ENCODE results near the gene SNRPA1. TPM values are rescaled to one million over a fixed set of nuclear protein-coding genes. Genes with fewer than 3 reads are reported as not detected.

The SNRPA1 gene
- total RNA-seq, 1 donor from 2014 or later = 26.8 TPM

DNA sequence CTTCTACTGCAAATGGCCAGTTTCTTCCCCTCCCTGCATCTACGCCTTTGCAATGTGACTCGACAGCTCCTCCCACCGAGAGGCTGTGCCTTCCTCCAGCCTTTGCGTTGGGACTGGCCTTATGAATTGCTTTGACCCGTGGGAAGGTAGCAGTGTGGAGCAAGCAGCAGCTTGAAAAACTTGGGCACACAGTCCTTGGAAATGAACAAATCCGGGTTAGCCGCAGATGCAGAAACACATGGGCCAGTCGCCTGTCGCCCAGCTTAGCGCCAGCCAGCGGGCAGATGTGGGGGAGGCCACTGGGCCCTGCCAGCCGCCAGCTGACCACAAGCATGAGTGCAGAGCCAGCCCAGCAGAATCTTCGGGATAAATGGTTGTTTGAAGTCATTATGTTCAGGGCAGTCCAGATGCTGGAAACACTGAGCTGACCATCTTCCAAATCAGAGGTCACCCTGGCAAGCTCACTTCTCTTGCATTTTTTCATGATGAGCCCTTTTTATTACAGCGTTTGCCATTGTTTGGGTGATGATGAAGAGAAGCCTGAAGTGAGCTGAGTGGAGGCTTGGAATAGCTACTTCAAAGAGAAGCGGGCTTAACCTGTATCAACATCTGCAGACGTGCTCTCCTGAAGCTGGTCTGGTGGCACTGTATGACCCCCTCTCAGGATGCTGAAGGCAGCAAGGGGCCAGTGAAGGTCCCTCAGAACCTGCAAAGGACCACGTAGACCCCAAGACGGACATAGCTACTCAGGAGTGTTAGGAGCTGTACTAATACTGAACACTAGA is 27.5 kb downstream of the SNRPA1 start:
- intact Hi-C loops (cut with micrococcal nuclease) = no loop called here
- Histone ChIP-seq H3K36me3 (peaks cover 24% of the 10 kb centered on the region), H3K4me1 (peaks cover 24% of the 10 kb centered on the region), H3K27me3 (ENCODE audit: low read depth) (no peaks in the 10 kb centered on the region), H3K9me3 (replicated peaks) (no peaks in the 10 kb centered on the region), H3K4me3 (no peak overlapping the region), H3K27ac (replicated peaks) (peak overlapping the region; percentile 45)
- TF ChIP-seq, protein P1, sequence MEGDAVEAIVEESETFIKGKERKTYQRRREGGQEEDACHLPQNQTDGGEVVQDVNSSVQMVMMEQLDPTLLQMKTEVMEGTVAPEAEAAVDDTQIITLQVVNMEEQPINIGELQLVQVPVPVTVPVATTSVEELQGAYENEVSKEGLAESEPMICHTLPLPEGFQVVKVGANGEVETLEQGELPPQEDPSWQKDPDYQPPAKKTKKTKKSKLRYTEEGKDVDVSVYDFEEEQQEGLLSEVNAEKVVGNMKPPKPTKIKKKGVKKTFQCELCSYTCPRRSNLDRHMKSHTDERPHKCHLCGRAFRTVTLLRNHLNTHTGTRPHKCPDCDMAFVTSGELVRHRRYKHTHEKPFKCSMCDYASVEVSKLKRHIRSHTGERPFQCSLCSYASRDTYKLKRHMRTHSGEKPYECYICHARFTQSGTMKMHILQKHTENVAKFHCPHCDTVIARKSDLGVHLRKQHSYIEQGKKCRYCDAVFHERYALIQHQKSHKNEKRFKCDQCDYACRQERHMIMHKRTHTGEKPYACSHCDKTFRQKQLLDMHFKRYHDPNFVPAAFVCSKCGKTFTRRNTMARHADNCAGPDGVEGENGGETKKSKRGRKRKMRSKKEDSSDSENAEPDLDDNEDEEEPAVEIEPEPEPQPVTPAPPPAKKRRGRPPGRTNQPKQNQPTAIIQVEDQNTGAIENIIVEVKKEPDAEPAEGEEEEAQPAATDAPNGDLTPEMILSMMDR (IDR thresholded peaks at IDR 0.05; ENCODE audit: borderline replicate concordance) = no peak
- no peak for DNase-seq

- TF ChIP-seq, protein P1 (IDR thresholded peaks at IDR 0.05; ENCODE audit: borderline replicate concordance) = no peak
- intact Hi-C loops (cut with micrococcal nuclease) = no loop called here
- Histone ChIP-seq H3K27me3 (ENCODE audit: low read depth) (no peaks in the 10 kb centered on the region), H3K4me3 (no peak overlapping the region), H3K9me3 (replicated peaks) (no peaks in the 10 kb centered on the region), H3K27ac (replicated peaks) (peak overlapping the region; percentile 45), H3K4me1 (peaks cover 22% of the 10 kb centered on the region), H3K36me3 (peaks cover 16% of the 10 kb centered on the region)
- no peak for DNase-seq
These were observed 28.3 kb downstream of the SNRPA1 start for GRCh38 chr15:101266787-101267186.

GRCh38 chr15:101266034-101266433 is 29.0 kb downstream of the SNRPA1 start:
- Histone ChIP-seq H3K36me3 (peaks cover 9% of the 10 kb centered on the region), H3K27me3 (ENCODE audit: low read depth) (no peaks in the 10 kb centered on the region), H3K9me3 (replicated peaks) (no peaks in the 10 kb centered on the region), H3K27ac (replicated peaks) (peak overlapping the region; percentile 45), H3K4me1 (peaks cover 22% of the 10 kb centered on the region), H3K4me3 (no peak overlapping the region)
- intact Hi-C loops (cut with micrococcal nuclease) = no loop called here
- DNase-seq = no peak
- TF ChIP-seq, protein P1 (IDR thresholded peaks at IDR 0.05; ENCODE audit: borderline replicate concordance) = no peak

GRCh38 chr15:101264911-101265641 is 30.0 kb downstream of the SNRPA1 start:
- intact Hi-C loops (cut with micrococcal nuclease) = no loop called here
- Histone ChIP-seq H3K36me3 (no peaks in the 10 kb centered on the region), H3K4me1 (peaks cover 22% of the 10 kb centered on the region), H3K9me3 (replicated peaks) (no peaks in the 10 kb centered on the region), H3K4me3 (no peak overlapping the region), H3K27ac (replicated peaks) (no peak overlapping the region), H3K27me3 (ENCODE audit: low read depth) (no peaks in the 10 kb centered on the region)
- TF ChIP-seq, protein P1 (IDR thresholded peaks at IDR 0.05; ENCODE audit: borderline replicate concordance) = no peak
- DNase-seq = no peak

DNA sequence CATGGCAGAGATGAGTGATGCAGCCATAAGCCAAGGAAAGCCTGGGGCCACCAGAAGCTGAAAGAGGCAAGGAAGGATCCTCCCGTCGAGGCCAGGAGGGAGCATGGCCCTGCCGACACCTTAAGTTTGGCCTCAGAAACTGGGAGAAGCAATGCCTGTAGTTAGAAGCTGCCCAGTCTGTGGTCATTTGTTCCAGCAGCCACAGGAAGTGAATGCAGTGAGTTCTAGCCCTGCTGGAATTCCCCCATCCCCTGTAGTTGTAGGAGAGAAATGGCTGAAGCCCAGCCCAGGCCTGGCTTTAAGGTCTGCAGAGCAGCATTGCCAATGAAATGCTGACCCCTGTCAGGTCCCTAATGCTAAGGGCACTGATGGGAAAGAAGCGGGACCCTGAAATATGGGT is 31.0 kb downstream of the SNRPA1 start:
- H3K27me3 ChIP-seq (ENCODE audit: low read depth) = no peaks in the 10 kb centered on the region
- no peak overlapping the region for H3K27ac ChIP-seq (replicated peaks)
- intact Hi-C loops (cut with micrococcal nuclease) = no loop called here
- peaks cover 22% of the 10 kb centered on the region for H3K4me1 ChIP-seq
- H3K36me3 ChIP-seq = no peaks in the 10 kb centered on the region
- TF ChIP-seq, protein P1 (IDR thresholded peaks at IDR 0.05; ENCODE audit: borderline replicate concordance) = no peak
- H3K9me3 ChIP-seq (replicated peaks) = no peaks in the 10 kb centered on the region
- no peak for DNase-seq
- H3K4me3 ChIP-seq = no peak overlapping the region

Measured in left ventricle myocardium inferior (tissue), 1 donor.